ENCODE measurements around the gene KPNA6.
"Not testable (repeated sequence)": the region's sequence is repeated elsewhere in the genome, so short reads cannot be mapped to it uniquely, and the experiment has no call there.

The KPNA6 gene

DNA sequence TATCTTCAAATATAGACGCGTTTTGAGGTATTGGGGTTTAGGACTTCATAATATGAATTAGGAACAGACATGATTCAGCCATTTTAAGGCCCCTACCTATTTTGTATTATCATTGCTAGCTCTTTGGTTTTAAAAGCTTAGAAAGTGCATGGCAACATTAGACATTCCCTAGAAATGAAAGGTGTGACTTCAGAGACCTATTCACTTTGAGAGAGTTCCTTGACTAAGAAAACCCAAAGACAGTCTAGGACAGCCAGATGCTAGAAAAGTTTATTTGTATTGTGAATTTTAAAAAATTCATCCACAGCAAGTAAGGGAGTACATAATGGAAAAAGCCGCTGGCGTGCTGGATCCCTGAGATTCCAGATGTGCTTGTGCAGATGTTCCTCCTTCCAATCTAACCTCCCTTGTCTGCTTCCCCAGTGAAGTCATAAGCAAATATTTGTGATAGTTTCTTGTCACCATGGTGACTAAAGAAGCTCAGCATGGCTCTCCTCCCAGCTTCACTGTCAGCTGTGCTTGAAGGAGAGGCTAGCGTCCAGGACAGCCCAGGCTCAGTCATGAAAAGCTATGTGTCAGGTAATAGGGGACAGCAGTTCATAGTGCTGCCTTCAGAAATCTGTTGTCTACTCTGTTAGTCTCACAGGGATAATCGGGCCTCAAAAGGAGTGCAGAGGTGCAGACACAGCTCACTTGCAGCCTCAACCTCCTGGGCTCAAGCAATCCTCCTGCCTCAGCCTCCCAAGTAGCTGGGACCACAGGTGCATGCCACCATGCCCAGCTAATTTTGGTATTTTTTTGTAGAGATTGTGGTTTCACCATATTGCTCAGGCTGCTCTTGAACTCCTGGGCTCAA, 34.8 kb downstream of the KPNA6 start:
- DNase-seq (ENCODE audit: low read depth) = no peak

DNA sequence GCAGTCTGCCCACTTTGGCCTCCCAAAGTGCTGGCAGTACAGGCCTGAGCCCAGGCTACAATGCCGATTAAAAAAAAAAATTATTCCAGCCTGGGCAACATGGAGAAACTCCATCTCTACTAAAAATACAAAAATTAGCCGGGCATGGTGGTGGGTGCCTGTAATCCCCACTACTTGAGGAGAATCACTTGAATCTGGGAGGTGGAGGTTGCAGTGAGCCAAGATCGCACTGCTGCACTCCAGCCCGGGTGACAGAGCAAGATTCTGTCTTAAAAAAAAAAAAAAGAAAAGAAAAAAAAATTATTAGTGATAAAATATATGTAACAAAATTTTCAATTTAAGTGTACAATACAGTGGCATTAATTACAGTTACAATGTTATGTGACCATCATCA, 35.4 kb downstream of the KPNA6 start:
- not testable (repeated sequence) for DNase-seq (ENCODE audit: low read depth)

DNA sequence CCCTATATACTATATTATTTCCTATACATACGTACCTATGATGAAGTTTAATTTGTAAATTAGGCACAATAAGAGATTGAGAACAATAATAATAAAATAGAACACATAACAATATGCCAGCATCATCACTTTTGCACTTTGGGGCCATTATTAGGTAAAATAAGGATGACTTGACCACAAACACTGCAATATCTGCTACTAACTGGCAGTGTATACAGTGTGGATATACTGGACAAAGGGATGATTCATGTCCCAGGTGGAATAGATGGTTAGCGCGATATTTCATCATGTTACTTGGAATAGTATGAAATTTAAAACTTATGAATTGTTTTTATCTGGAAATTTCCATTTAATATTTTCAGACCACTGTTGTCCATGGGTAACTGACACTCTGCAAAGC, 36.2 kb downstream of the KPNA6 start:
- DNase-seq (ENCODE audit: low read depth) = no peak

DNA sequence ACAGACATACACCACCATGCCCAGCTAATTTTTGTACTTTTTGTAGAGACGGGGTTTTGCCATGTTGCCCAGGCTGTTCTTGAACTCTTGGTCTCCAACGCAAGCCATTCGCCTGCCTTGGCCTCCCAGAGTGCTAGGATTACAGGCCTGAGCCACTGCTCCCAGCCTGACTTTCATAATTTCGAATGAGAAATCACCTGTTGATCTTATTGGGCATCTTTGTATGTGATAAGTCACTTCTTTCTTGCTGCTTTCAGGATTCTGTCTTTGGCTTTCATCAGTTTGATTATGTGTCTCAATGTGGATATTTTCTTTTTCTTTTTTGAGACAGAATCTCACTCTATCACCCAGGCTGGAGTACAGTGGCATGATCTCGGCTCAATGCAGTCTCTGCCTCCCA, 39.9 kb downstream of the KPNA6 start:
- DNase-seq (ENCODE audit: low read depth) = not testable (repeated sequence)

DNA sequence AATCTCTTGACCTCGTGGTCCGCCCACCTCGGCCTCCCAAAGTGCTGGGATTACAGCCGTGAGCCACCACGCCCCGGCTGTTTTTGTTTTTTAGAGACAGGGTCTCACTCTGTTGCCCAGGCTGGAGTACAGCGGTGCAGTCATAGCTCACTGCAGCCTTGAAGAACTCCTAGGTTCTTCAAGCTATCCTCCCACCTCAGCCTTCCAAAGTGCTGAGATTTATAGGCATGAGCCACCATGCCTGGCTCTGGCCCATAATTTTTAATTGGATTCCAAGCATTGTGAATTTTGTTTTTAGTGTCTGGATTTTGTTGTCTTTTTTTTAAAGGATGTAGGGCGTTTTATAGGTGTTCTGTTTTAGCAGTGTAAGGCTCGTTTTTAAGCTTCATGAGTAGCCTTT, 43.0 kb downstream of the KPNA6 start:
- no peak for DNase-seq (ENCODE audit: low read depth)

DNA sequence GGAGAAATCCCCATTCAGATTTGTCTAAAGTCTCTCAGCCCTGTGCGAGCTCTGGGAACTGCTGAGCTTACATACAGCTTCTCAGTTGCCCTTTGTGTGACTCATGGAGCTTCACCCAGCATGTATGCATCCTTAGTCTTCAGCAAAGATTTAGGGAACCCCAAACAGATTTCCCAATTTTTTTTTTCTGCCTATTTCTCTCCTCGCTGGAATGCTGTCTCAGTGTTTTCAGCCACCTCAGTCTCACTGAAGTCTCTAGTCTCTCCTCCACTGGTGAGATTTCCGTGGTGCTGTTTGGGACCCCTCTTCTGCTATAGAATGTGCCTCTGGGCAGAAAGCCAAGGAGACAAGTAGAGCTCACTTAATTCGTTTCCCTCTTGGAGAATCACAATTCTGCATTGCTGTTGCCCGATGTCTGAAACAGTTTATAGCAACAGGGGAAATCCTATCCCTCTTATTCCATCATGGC, 43.5 kb downstream of the KPNA6 start:
- no peak for DNase-seq (ENCODE audit: low read depth)

DNA sequence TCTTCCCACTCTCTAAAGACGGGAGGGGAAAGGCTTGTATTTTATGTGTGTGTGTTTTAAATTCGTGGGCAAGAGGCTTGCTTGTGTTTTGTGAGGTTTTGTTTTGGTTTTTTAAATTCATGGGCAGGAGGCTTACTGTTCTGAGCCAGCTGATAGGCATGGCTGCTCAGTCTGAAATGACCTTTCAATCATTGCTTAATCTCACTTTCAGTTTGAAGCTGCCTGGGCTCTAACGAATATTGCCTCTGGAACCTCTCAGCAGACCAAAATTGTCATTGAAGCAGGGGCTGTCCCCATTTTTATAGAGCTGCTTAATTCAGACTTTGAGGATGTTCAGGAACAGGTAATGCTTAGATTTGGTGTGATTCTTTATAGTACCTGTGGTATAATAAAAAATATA, 51.3 kb downstream of the KPNA6 start:
- DNase-seq (ENCODE audit: low read depth) = no peak

DNA sequence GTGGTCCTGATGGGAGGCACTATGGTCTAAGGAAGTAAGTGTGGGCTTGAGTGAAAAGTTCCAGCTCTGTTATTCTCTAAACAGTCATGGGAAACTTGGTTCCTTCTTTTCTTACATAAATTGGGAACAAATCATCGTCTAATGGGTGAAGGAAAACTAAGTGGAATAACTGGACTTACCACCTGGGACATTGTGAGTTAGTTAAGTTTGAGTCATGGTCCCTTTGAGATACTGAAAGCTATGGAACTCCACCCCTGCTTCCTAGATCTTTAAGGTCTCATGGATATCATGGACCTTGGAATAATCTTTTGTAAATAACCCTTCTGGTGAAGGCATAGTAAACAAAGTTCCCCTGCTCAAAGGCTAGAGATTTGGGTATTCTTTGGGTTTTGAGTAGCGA, 55.5 kb downstream of the KPNA6 start:
- no peak for DNase-seq (ENCODE audit: low read depth)

DNA sequence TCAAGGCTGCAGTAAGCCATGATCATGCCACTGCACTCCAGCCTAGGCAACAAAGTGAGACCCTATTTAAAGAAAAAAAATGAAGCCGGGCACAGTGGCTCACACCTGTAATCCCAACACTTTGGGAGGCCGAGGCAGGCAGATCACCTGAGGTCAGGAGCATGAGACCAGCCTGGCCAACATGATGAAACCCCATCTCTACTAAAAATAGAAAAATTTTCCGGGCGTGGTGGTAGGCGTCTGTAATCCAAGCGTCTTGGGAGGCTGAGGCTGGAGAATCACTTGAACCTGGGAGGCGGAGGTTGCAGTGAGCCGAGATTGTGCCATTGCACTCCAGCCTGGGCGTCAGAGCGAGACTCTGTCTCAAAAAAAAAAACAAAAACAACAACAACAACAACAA, 57.8 kb downstream of the KPNA6 start:
- not testable (repeated sequence) for DNase-seq (ENCODE audit: low read depth)

DNA sequence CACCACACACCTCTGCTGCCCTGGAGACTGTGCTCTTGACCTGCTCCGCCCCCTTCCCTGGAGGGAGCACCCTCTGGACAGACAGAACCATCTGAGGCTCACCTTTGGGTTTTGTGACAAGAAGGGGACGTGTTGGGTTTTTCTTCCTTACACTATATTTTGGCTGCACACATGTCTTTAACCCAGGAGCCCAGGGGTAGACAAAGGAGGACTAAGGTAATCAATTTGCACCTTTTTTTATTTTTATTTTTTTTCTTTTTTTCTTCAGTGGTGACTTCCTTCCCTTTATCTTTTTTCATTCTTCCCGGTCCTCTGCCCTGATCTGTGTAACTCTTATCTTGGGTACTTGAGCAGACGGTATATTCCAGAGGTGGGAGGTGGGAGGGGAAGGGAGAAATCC, 63.1 kb downstream of the KPNA6 start:
- DNase-seq (ENCODE audit: low read depth) = no peak

DNA sequence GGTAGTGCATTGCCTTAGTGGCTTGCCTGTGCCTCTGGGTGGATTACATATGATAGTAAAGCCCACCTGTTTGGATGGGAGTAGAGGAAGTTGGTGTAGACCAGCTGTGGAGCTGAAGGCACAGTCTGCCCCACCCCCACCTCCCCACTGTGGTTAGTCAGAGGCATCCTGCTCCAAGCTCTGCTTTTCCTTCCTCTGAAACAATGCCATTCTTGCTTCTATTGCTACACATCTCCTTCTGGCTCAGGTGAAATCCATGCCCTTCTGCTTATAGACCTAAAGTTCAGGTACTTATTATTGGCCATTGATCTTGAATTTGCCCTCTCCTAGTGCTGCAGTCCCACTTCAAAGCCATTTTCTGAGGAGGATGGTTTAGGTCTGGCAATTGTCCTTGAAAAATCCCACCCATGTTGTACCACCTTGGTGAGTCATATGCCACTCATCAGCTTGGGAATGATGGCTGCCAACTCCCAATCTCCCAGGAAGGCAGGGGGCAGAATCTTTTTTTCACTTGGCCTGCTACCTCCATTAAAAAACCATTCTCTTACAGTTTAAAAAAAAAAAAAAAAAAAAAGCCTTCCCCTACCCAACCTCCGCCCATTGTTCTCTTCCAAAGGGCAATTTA, 64.9 kb downstream of the KPNA6 start:
- DNase-seq (ENCODE audit: low read depth) = no peak

DNA sequence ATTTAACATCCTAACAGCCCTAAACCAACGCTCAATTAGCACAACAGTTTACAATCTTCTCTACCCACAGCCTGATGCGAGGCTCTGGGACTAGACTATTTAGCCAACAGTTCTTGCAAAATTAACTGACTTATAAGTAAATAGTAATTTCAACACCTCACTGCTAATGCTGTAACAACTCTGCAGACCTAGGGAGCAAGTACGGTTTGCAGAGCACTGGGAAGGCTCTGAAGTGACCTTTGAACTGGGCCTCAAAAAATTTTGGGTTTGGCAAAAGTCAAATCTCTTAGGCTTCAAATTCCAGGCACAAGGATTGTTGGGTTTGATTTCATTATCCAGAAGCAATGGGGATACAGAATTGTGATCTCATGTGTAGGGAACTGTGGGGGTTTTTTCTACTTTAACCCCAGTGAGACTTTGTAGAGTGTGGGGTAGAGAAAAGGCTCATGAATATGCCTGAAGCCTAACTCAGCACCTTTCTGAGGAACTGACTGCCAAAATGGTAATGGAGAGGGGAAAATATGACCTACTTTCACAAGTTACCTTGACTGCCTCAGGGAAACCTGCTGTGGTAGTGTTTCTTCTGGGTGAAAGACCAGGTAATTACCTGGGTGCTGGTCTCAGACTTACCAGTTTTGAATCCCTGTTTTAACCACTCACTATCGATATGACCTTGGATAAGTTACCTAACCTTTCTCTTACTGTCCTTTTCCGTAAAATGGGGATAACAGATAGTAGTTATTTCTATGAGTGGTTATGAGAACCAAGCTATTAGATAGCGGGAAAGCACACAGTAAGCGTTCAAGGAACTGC, 70.7 kb downstream of the KPNA6 start:
- no peak for DNase-seq (ENCODE audit: low read depth)

DNA sequence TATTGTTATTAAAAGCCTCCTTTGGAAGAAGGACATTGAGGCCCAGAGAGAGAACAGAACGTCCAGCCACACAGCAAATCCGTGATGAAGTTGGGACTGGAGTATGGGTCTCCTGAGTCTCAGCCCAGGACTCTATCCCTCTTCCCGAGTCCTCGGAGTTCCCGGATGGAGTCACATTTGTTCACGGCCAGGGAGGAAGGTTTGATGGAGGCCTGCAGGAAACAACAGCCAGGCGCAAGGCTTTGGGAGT, 71.3 kb downstream of the KPNA6 start:
- DNase-seq (ENCODE audit: low read depth) = no peak

DNA sequence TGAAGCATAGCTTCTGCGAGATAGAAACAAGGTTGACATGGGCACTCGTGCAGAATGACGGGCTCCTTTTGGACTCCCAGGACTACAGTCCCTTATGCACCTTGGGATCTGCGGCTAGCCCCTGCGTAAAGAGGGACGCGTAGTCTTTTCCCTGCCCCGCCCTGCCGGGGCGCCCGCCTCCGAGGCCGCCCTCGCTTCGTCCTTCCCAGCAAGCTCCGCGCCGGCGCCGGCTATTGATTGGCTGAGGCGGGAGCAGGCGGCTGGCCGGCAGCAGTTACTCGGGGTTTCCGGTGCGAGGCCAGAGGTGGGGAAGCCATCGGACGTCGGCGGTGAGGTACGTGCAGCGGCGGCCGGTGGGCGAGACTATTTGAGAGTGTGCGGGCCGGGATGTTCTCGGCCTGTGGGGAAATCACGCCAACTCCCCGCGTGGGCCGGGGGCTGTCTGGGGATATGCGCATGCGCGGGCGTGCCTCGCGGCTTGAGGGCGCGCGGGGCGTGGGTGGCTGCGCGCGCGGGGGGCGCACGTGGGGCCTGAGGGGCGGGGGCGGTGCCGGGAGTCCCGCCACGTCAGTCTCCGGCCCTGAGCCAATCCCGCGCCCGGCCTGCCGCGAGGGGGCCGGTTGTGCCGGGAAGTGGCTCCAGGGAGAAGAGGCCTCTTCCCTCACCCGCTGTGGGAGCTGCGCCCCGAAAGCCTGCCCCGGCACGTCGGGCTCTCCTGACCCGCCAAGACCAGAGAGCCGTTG, 71.8 kb downstream of the KPNA6 start, which contains the start of gene TXLNA:
Gene TXLNA, plus strand, starts transcription at position 233 of the 743 bp plus-strand sequence. CDS start 671 bp downstream, outside the sequence.
- peak; percentile 80 for DNase-seq (ENCODE audit: low read depth)

DNA sequence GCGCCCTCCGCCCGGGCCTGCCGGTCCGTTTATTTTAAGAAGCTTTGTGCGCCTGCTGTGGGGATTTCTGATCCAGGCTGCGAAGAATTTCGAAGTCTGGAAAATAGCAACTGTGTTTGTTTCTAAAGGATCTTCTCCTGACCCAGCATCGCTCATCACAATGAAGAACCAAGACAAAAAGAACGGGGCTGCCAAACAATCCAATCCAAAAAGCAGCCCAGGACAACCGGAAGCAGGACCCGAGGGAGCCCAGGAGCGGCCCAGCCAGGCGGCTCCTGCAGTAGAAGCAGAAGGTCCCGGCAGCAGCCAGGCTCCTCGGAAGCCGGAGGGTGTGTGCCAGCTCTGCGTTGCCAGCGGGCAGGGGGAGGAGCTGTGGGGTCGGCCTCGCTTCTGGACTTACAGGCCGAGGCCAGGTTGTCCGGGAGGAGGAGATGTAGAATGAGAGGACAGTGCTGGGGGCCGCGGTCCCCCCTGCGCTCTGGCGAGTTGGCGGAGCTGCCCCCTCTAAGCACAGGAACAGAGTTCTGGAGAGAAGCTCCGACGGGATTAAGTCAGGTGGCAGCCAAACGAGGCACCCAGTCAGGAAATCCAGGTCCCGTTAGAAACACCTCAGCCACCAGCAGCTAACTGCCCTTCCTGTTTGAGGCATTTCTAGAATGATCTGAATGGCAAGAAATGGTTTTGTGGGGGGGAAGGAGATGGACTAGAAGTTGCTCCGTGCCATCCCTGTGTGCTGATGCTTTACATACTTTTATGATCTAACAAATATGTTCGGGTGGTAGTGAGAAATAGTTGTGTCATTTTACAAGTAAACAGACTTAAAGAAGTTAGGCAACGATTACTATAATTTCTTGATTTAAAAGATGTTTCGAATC, 72.6 kb downstream of the KPNA6 start:
- DNase-seq (ENCODE audit: low read depth) = no peak

DNA sequence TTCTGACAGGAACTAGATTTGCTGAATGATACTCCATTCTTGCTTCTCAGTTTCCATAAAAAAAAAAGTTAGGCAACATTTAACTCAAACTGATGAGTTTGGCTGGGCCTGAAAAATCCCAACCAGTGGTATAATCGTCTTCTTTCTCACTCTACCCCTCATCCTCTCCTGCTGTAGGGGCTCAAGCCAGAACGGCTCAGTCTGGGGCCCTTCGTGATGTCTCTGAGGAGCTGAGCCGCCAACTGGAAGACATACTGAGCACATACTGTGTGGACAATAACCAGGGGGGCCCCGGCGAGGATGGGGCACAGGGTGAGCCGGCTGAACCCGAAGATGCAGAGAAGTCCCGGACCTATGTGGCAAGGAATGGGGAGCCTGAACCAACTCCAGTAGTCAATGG, 73.2 kb downstream of the KPNA6 start:
- DNase-seq (ENCODE audit: low read depth) = no peak

DNA sequence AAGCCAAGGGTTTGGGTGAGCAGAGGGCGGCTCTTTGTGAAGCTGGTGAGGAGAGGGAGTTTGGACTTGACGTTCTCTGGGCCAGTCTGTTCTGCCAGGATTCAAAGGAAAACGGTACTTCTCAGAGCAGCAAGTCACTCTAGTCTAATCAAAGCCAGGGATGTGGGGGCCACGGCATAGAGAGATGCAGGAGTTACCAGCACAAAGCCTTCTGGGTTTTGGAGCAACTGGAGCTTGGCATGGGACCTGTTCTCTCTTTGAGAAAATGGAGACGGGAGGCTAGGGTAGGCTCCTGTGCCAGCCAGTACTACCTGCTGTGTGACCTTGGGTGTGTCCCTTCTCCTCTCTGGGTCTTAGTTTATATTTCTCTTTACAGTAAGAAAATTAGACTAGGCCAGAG, 73.7 kb downstream of the KPNA6 start:
- no peak for DNase-seq (ENCODE audit: low read depth)

DNA sequence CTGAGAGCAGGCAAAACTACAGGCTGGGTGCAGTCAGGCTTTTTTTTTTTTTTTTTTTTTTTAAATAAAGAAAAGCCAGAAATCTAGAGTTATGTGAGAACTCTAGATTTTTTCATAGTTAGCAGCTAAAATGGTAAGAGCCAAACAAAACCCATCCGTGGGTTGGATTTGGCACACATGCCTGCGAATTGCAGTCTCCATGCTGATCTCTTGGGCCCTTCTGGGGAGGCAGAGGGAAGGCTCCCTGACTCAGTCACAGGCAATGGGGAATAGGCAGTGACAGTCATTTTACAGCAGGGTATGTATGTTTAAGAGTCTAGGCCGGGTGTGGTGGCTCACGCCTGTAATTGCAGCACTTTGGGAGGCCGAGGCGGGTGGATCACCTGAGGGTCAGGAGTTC, 74.2 kb downstream of the KPNA6 start:
- DNase-seq (ENCODE audit: low read depth) = no peak

DNA sequence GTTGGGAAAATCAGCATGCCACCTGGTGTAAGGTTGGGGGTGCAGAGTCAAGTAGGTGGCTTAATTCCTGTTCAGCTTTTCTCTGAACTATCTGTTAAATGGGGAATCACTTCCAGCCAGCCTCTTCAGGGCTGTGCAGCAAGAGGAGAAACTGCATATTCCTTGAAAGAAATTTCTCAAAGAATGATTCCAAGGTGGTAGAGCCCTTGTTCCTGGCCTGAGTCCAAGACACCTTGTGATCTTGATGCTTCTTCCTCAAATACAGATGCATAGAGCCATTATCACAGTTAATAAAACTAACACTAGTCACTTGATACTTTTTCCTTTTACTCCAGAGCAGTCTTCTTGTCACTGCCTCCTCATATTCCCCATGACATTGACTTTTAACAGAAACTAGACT, 76.8 kb downstream of the KPNA6 start:
- no peak for DNase-seq (ENCODE audit: low read depth)

DNA sequence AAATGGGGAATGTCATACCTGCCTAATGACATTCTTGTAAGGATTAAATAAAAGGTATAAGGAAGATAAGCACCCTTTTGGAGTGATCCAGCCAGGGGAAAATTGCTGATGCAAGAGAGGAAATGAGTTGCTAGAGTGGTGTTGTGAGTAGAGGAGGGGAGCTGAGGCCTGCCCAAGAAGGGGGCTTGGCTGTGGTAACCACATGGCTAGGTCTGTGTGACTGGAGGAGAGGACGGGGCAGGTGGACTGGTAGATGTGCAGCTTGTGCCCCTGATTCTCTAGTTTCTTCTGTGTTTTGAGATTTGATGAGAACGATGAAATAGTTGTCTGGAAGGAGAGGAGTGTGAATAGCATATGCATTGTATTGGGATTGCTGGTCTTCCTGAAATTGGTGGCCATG, 78.2 kb downstream of the KPNA6 start:
- no peak for DNase-seq (ENCODE audit: low read depth)

DNA sequence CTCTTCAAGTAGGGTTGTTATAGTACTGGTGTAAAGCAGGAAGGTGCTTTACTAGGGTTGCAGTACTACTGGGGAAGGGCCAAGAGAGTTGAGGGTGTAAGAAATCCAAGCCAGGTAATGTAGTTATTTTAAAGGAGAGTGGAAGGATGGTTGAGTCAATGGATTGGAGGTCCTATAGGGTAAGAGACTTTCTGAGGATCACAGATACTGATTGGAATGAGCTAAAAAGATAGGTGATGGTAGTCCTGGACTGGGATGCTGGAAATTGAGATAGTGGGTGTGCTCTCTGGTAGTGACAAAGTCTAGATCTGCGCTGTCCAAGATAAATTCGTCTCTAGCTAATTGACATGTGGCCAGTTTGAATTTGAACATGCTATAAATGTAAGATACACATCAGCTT, 78.6 kb downstream of the KPNA6 start:
- no peak for DNase-seq (ENCODE audit: low read depth)

Measured in stimulated activated CD8-positive, alpha-beta memory T cell treated with anti-CD3 and anti-CD28 coated beads, Interleukin-15, amount 100 ng/mL, for 24 hours (primary cell).